Measurements from ENCODE around the gene PITX3. TPM values are rescaled to one million over a fixed set of nuclear protein-coding genes. Genes with fewer than 3 reads are reported as not detected.

PITX3 gene
- total and polyA plus RNA-seq, 4 donors = not detected

- H3K9ac ChIP-seq (ENCODE audit: low read depth in 1 of 2, low read length in 2 of 2) = no peak overlapping the region
Measured at GRCh38 chr10:102247734-102248133, 6.4 kb upstream of the PITX3 start.

More at GRCh38 chr10:102247734-102248133, 6.4 kb upstream of the PITX3 start:
- TF ChIP-seq JUND (IDR thresholded peaks at IDR 0.05) (no peak), GABPA (IDR thresholded peaks at IDR 0.05 in 1 of 2, conservative IDR thresholded peaks at IDR 0.05 in 1 of 2) (no peak), REST (IDR thresholded peaks at IDR 0.05) (no peak), TAF1 (conservative IDR thresholded peaks at IDR 0.05) (no peak), YY1 (IDR thresholded peaks at IDR 0.05) (no peak), RAD21 (IDR thresholded peaks at IDR 0.05) (no peak), SP1 (IDR thresholded peaks at IDR 0.05) (no peak), EGR1 (IDR thresholded peaks at IDR 0.05; ENCODE audit: low read depth in 2 of 2) (no peak), HNF4A (conservative IDR thresholded peaks at IDR 0.05) (no peak), ZBTB33 (IDR thresholded peaks at IDR 0.05) (no peak), FOXA1 (IDR thresholded peaks at IDR 0.05) (no peak), NR2F2 (IDR thresholded peaks at IDR 0.05) (no peak)
- TF ChIP-seq, protein P1, sequence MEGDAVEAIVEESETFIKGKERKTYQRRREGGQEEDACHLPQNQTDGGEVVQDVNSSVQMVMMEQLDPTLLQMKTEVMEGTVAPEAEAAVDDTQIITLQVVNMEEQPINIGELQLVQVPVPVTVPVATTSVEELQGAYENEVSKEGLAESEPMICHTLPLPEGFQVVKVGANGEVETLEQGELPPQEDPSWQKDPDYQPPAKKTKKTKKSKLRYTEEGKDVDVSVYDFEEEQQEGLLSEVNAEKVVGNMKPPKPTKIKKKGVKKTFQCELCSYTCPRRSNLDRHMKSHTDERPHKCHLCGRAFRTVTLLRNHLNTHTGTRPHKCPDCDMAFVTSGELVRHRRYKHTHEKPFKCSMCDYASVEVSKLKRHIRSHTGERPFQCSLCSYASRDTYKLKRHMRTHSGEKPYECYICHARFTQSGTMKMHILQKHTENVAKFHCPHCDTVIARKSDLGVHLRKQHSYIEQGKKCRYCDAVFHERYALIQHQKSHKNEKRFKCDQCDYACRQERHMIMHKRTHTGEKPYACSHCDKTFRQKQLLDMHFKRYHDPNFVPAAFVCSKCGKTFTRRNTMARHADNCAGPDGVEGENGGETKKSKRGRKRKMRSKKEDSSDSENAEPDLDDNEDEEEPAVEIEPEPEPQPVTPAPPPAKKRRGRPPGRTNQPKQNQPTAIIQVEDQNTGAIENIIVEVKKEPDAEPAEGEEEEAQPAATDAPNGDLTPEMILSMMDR (IDR thresholded peaks at IDR 0.05; ENCODE audit: low read depth, low read length, missing input control) = no peak
- TF ChIP-seq, protein P2, sequence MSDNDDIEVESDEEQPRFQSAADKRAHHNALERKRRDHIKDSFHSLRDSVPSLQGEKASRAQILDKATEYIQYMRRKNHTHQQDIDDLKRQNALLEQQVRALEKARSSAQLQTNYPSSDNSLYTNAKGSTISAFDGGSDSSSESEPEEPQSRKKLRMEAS (IDR thresholded peaks at IDR 0.05) = no peak
- Histone ChIP-seq H3K36me3 (ENCODE audit: control insufficient read depth in 4 of 4, insufficient read depth in 3 of 4, low read depth in 1 of 4, low read length in 3 of 4) (peaks cover 0 to 2% (median 0%) of the 10 kb centered on the region in 4 donors), H3K27ac (ENCODE audit: low read depth in 1 of 2, low read length in 2 of 2) (no peak overlapping the region), H3K4me3 (ENCODE audit: low read depth in 1 of 3, low read length in 3 of 3) (no peak overlapping the region), H3K9me3 (ENCODE audit: control insufficient read depth in 4 of 4, low read length in 3 of 4) (no peaks in the 10 kb centered on the region), H3K4me1 (ENCODE audit: control insufficient read depth in 4 of 4, insufficient read depth in 4 of 4, low read length in 3 of 4) (peaks cover 4 to 32% (median 30%) of the 10 kb centered on the region in 4 donors), H3K27me3 (ENCODE audit: control insufficient read depth in 4 of 4, insufficient read depth in 4 of 4, low read length in 3 of 4) (no peaks in the 10 kb centered on the region)
- no peak for DNase-seq (ENCODE audit: low spot score)

Measured in liver (tissue), 9 donors.